ENCODE data around the gene APBA2. TPM values are rescaled to one million over a fixed set of nuclear protein-coding genes. Genes with fewer than 3 reads are reported as not detected.

The APBA2 gene
- total and polyA plus RNA-seq, 11 donors: 0.16 to 1.3 (median 0.40) TPM; not detected in 2

DNA sequence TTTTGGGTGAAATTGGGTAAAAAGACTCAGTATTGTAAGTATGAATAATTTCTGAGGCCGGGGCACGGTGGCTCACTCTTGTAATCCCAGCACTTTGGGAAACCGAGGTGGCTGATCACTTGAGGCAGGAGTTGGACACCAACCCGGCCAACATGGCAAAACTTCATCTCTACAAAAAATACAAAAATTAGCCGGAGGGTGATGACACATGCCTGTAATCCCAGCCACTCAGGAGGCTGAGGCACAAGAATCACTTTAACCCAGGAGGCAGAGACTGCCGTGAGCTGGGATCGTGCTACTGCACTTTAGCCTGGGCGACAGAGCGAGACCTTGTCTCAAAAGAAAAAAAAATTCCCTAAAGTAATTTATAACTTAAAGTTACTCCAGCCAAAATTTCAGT lies 162.2 kb downstream of the APBA2 start:
- H3K27me3 ChIP-seq: no peaks in the 10 kb centered on the region
- H3K27ac ChIP-seq: no peak overlapping the region
- H3K4me3 ChIP-seq: no peak overlapping the region
- H3K9me3 ChIP-seq: no peaks in the 10 kb centered on the region
- no peak for ATAC-seq
- H3K36me3 ChIP-seq: no peaks in the 10 kb centered on the region
- WGBS, 4 donors: 90 to 97% (median 94%) methylated on average over 9 of the region's 9 CpGs
- no peaks in the 10 kb centered on the region for H3K4me1 ChIP-seq
- TF ChIP-seq, protein P1, sequence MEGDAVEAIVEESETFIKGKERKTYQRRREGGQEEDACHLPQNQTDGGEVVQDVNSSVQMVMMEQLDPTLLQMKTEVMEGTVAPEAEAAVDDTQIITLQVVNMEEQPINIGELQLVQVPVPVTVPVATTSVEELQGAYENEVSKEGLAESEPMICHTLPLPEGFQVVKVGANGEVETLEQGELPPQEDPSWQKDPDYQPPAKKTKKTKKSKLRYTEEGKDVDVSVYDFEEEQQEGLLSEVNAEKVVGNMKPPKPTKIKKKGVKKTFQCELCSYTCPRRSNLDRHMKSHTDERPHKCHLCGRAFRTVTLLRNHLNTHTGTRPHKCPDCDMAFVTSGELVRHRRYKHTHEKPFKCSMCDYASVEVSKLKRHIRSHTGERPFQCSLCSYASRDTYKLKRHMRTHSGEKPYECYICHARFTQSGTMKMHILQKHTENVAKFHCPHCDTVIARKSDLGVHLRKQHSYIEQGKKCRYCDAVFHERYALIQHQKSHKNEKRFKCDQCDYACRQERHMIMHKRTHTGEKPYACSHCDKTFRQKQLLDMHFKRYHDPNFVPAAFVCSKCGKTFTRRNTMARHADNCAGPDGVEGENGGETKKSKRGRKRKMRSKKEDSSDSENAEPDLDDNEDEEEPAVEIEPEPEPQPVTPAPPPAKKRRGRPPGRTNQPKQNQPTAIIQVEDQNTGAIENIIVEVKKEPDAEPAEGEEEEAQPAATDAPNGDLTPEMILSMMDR (IDR thresholded peaks at IDR 0.05): no peak
- TF ChIP-seq POLR2A (IDR thresholded peaks at IDR 0.05): no peak
- intact Hi-C loops (cut with DNase I): no loop called here
- DNase-seq: no peak

DNA sequence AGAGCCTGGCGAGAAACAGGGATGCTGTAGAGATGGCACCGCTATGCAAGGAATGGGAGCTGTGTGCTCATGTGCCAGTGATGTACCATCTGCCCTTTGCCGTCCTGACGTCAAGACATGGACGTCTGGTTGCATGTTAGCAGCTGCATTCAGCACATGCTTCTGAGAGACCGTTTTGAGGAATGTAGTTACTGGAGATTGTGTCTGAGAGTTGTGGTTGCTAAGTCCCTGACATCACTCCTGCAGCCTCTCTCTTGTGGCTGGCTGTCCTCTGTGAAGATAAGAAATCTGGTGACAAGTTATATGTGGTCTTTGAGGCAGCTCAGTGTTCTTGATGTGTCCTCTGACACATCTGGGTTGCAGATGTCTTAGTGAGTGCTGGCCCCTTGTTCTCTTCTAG lies 165.1 kb downstream of the APBA2 start:
- Histone ChIP-seq H3K4me1 (no peaks in the 10 kb centered on the region), H3K4me3 (no peak overlapping the region), H3K27me3 (no peaks in the 10 kb centered on the region), H3K27ac (no peak overlapping the region), H3K9me3 (no peaks in the 10 kb centered on the region), H3K36me3 (no peaks in the 10 kb centered on the region)
- 39 to 49% (median 41%) methylated on average over 6 of the region's 6 CpGs for WGBS, 4 donors
- DNase-seq (no peak), ATAC-seq (no peak)
- TF ChIP-seq POLR2A (IDR thresholded peaks at IDR 0.05): no peak
- TF ChIP-seq, protein P1 (IDR thresholded peaks at IDR 0.05): no peak
- intact Hi-C loops (cut with DNase I): no loop called here

DNA sequence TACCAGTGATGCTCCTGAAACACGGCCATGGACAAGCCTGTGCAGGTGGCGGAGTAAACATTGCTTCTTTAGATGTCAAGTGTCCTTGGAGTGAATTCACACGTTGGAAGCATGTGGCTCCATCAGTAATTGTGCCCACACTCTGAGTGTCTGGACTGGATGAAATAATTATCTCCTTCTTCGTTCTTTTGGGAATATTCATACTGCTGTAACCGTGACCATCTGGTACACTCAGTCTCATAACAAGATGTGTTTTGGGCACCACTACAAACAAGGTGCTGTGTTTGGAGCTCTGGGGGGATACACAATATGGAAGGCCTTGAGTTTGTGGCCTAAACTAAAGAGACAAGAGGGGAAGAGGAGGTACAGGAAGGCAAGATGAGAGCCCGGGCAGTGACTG lies 165.6 kb downstream of the APBA2 start:
- TF ChIP-seq, protein P1 (IDR thresholded peaks at IDR 0.05): no peak
- no peak for TF ChIP-seq POLR2A (IDR thresholded peaks at IDR 0.05)
- ATAC-seq (no peak), DNase-seq (no peak)
- Histone ChIP-seq H3K4me3 (no peak overlapping the region), H3K9me3 (no peaks in the 10 kb centered on the region), H3K36me3 (no peaks in the 10 kb centered on the region), H3K4me1 (no peaks in the 10 kb centered on the region), H3K27ac (no peak overlapping the region), H3K27me3 (no peaks in the 10 kb centered on the region)
- intact Hi-C loops (cut with DNase I): no loop called here
- 62 to 69% (median 67%) methylated on average over 6 of the region's 6 CpGs for WGBS, 4 donors

- no peak for TF ChIP-seq POLR2A (IDR thresholded peaks at IDR 0.05)
- TF ChIP-seq, protein P1 (IDR thresholded peaks at IDR 0.05): no peak
- Histone ChIP-seq H3K9me3 (no peaks in the 10 kb centered on the region), H3K4me1 (no peaks in the 10 kb centered on the region), H3K27ac (no peak overlapping the region), H3K36me3 (no peaks in the 10 kb centered on the region), H3K4me3 (no peak overlapping the region), H3K27me3 (no peaks in the 10 kb centered on the region)
- no peak for ATAC-seq
- 88 to 95% (median 90%) methylated on average over 4 to 8 of the region's 8 CpGs for WGBS, 4 donors
- intact Hi-C loops (cut with DNase I): no loop called here
- no peak for DNase-seq
Measured at GRCh38 chr15:29053006-29053405, 167.2 kb downstream of the APBA2 start.

All from heart left ventricle (tissue), 16 donors.